K562 (cell line): ENCODE measurements around the gene ZBTB48. TPM values are rescaled to one million over a fixed set of nuclear protein-coding genes. Genes with fewer than 3 reads are reported as not detected.

Source experiments
- ATAC-seq: fragments of 200-7000 bp; cut with Tn5 transposase; 3 replicates; pipeline ENCODE4 v1.9.1; 2020; ENCODE audit warnings: moderate library complexity
- BruUV-seq: library from RNA; stranded (reverse); fragments of 400-500 nt; replicated peaks from 2 replicates; lab custom pipeline; 2021; lab: Mats Ljungman, UMichigan
- CTCF ChIA-PET: fragments of 300-600 bp; formaldehyde crosslinking; extraction: SDS; loops from one replicate; lab custom pipeline; 2021; ENCODE audit warnings: low intra/inter-chr PET ratio; lab: Yijun Ruan, JAX
- POLR2A ChIA-PET: fragments of 300-600, 350-650 bp; sonication (Branson Sonifier 250); formaldehyde crosslinking; extraction: SDS; loops from one replicate; lab custom pipeline; 2021; ENCODE audit warnings: antibody characterized with exemption, inconsistent platforms; lab: Yijun Ruan, JAX
- DNase-seq, 4 experiments: peaks; one replicate each; pipeline versions ENCODE4 v3.0.0 to v3.0.0-alpha.2; 2011 to 2018; ENCODE audit warnings: low spot score in 3 of 4, mixed read lengths in 3 of 4; ENCODE audit errors: extremely low read depth in 1 of 4
- FAIRE-seq: peaks from 2 replicates; lab custom pipeline; 2011; peaks lifted over from hg19 to GRCh38; lab: Jason Lieb, UNC
- H2AFZ ChIP-seq: 2 replicates; pipeline ENCODE4 v1.6.0; 2011; ENCODE audit warnings: low read depth, low read length, control low read depth, inconsistent platforms
- H3K27ac ChIP-seq: fragments of 200-600 bp; 3 replicates; pipeline ENCODE4 v1.8.0; 2011; ENCODE audit warnings: low read depth, mild to moderate bottlenecking, control low read depth, inconsistent platforms, low read length, moderate library complexity, mixed read lengths; ENCODE audit errors: extremely low read depth
- H3K27me3 ChIP-seq, 2 experiments: fragments of 300-600 bp in 1 of 2; 2 replicates in 1 of 2; 3 replicates in 1 of 2; pipeline versions ENCODE4 v1.6.0 to v1.8.0; 2011; ENCODE audit warnings: inconsistent platforms in 2 of 2, low read length in 2 of 2, mild to moderate bottlenecking in 1 of 2, mixed read lengths in 1 of 2, moderate library complexity in 1 of 2; ENCODE audit not compliant: control insufficient read depth in 2 of 2, insufficient read depth in 2 of 2
- H3K36me3 ChIP-seq: fragments of 300-600 bp; 3 replicates; pipeline ENCODE4 v1.8.0; 2011; ENCODE audit warnings: mild to moderate bottlenecking, low read length, inconsistent platforms; ENCODE audit not compliant: control insufficient read depth, insufficient read depth
- H3K4me1 ChIP-seq, 2 experiments: fragments of 200-600 bp in 1 of 2; replicated peaks in 1 of 2; 2 replicates in 1 of 2; 3 replicates in 1 of 2; pipeline versions ENCODE4 v1.5.1 to v1.8.0; 2011; ENCODE audit warnings: inconsistent platforms in 2 of 2, low read length in 2 of 2, mild to moderate bottlenecking in 1 of 2, mixed read lengths in 1 of 2, moderate library complexity in 1 of 2; ENCODE audit not compliant: control insufficient read depth in 2 of 2, insufficient read depth in 2 of 2
- H3K4me2 ChIP-seq: 2 replicates; pipeline ENCODE4 v1.6.1; 2011; ENCODE audit warnings: low read length, control low read depth, inconsistent platforms, mixed read lengths; ENCODE audit not compliant: insufficient read depth
- H3K4me3 ChIP-seq: fragments of 200-600 bp; sonication (generic), shearing (Covaris generic); 2 replicates; pipeline ENCODE4 v1.5.1; 2016; ENCODE audit warnings: control low read depth, inconsistent platforms
- H3K79me2 ChIP-seq: fragments of 200-600 bp; 3 replicates; pipeline ENCODE4 v1.8.0; 2011; ENCODE audit warnings: low read length, inconsistent platforms; ENCODE audit not compliant: control insufficient read depth, insufficient read depth
- H3K9ac ChIP-seq, 2 experiments: 2 replicates each; pipeline versions ENCODE4 v1.6.0 to v1.6.1; 2011; ENCODE audit warnings: low read depth in 2 of 2, low read length in 2 of 2, control low read depth in 1 of 2, inconsistent platforms in 1 of 2, mild to moderate bottlenecking in 1 of 2, mixed read lengths in 1 of 2; ENCODE audit not compliant: insufficient read depth in 1 of 2
- H3K9me1 ChIP-seq: one replicate; pipeline ENCODE4 v1.6.0; 2011; ENCODE audit warnings: inconsistent platforms, mild to moderate bottlenecking, low read length, moderate library complexity; ENCODE audit not compliant: control insufficient read depth, insufficient read depth
- H3K9me3 ChIP-seq: replicated peaks from 2 replicates; pipeline ENCODE4 v1.5.1; 2011; ENCODE audit warnings: low read depth, low read length, inconsistent platforms; ENCODE audit not compliant: control insufficient read depth, insufficient read depth
- H4K20me1 ChIP-seq: replicated peaks from 2 replicates; pipeline ENCODE4 v1.6.1; 2011; ENCODE audit warnings: low read length, inconsistent platforms, mixed read lengths; ENCODE audit not compliant: control insufficient read depth, insufficient read depth
- KLF10 ChIP-seq: fragments of 250-450 bp; sonication (Bioruptor Pico); IDR thresholded peaks from 2 replicates; pipeline ENCODE4 v1.6.1; 2021; ENCODE audit warnings: matching md5 sums
- NFRKB ChIP-seq: fragments of 450-650 bp; IDR thresholded peaks from 2 replicates; pipeline ENCODE4 v1.6.1; 2016; ENCODE audit warnings: low read depth
- PML ChIP-seq: IDR thresholded peaks from 2 replicates; pipeline ENCODE4 v1.6.1; 2012; ENCODE audit warnings: low read length, inconsistent platforms
- POLR2G ChIP-seq: fragments of 200-400 bp; formaldehyde crosslinking; IDR thresholded peaks from 2 replicates; pipeline ENCODE4 v1.6.1; 2017; ENCODE audit warnings: low read depth, mild to moderate bottlenecking, antibody characterized with exemption, low read length, moderate library complexity
- RBFOX2 ChIP-seq: fragments of 200-400 bp; formaldehyde crosslinking; IDR thresholded peaks from 2 replicates; pipeline ENCODE4 v1.6.1; 2017; ENCODE audit warnings: low read depth, mild to moderate bottlenecking, low read length, moderate library complexity
- RUNX1 ChIP-seq: sonication (generic); IDR thresholded peaks from 2 replicates; pipeline ENCODE4 v1.6.1; 2016; ENCODE audit warnings: antibody characterized with exemption, low read depth
- SMAD3 ChIP-seq: fragments of 450-650 bp; formaldehyde crosslinking; conservative IDR thresholded peaks from 2 replicates; pipeline ENCODE4 v1.4.0; 2020; ENCODE audit warnings: mild to moderate bottlenecking
- ZBTB8A ChIP-seq: fragments of 450-650 bp; IDR thresholded peaks from 2 replicates; pipeline ENCODE4 v1.6.1; 2018; ENCODE audit warnings: mild to moderate bottlenecking, moderate library complexity; ENCODE audit not compliant: partially characterized antibody
- ZNF311 ChIP-seq: fragments of 250-450 bp; sonication (Bioruptor Pico); IDR thresholded peaks from 2 replicates; pipeline ENCODE4 v1.4.0; 2020; ENCODE audit warnings: mild to moderate bottlenecking, moderate library complexity
- ZNF384 ChIP-seq: IDR thresholded peaks from 2 replicates; pipeline ENCODE4 v1.6.1; 2012; ENCODE audit warnings: low read depth, low read length, improper control_type of control experiment
- ZNF445 ChIP-seq: fragments of 250-450 bp; sonication (Bioruptor Pico); IDR thresholded peaks from 2 replicates; pipeline ENCODE4 v1.4.0; 2020; ENCODE audit warnings: low read depth, mild to moderate bottlenecking, moderate library complexity
- ZSCAN29 ChIP-seq: fragments of 450-650 bp; IDR thresholded peaks from 2 replicates; pipeline ENCODE4 v1.6.1; 2017
- WGBS: fragments of 100-300 bp; shearing (Covaris generic); methylation state at CpG from one replicate; pipeline ENCODE4 v1.1.6; 2016; ENCODE audit warnings: low coverage, mixed read lengths; ENCODE audit not compliant: insufficient coverage; ENCODE audit errors: missing lambda C conversion rate; 5-methylcytosine and 5-hydroxymethylcytosine counted together
- in situ Hi-C: fragments of 300-500 bp; cut with MboI; formaldehyde crosslinking; loops from 4 replicates; pipeline ENCODE4 v1.15.0; 2018; ENCODE audit warnings: inconsistent platforms, mixed read lengths
- intact Hi-C: fragments of 100-400 bp; cut with micrococcal nuclease; formaldehyde crosslinking; loops from 2 replicates; pipeline ENCODE4 v1.14.2; 2022
- polyA plus RNA-seq, 8 experiments: library from polyadenylated mRNA; depleted of rRNA in 4 of 8; stranded (reverse) in 5 of 8; unstranded in 3 of 8; fragments of >200 nt; fragmentation: Nextera tagmentation in 2 of 8; fragmentation: Illumina TruSeq in 1 of 8; extraction: Ambion mirVana in 2 of 8; extraction: Trizol in 1 of 8; gene quantifications; 2 replicates each; pipeline versions ENCODE4 v1.2.1 to v1.2.3, GENCODE V29; 2011 to 2014; ENCODE audit warnings: inconsistent platforms in 1 of 8, missing spikeins in 1 of 8
- total RNA-seq, 7 experiments: library from RNA; depleted of rRNA in 6 of 7; stranded (reverse); fragments of >200 nt in 6 of 7; fragmentation: Illumina TruSeq in 2 of 7; extraction: Trizol in 2 of 7; gene quantifications; 2 replicates each; pipeline versions ENCODE4 v1.2.1 to v1.2.3, GENCODE V29; 2011 to 2021; ENCODE audit warnings: low replicate concordance in 1 of 7
- TF ChIP-seq, protein P1 (sequence below): fragments of 250-450 bp; sonication (Bioruptor Pico); IDR thresholded peaks from 2 replicates; pipeline ENCODE4 v1.9.0; 2021; ENCODE audit warnings: mild to moderate bottlenecking, inconsistent platforms

The ZBTB48 gene
- total and polyA plus RNA-seq, 9 of the 15 experiments (the other 6 are each of a cell fraction or from before 2014, with no cell fraction given) = 1.9 to 66.9 (median 29.5) TPM

DNA sequence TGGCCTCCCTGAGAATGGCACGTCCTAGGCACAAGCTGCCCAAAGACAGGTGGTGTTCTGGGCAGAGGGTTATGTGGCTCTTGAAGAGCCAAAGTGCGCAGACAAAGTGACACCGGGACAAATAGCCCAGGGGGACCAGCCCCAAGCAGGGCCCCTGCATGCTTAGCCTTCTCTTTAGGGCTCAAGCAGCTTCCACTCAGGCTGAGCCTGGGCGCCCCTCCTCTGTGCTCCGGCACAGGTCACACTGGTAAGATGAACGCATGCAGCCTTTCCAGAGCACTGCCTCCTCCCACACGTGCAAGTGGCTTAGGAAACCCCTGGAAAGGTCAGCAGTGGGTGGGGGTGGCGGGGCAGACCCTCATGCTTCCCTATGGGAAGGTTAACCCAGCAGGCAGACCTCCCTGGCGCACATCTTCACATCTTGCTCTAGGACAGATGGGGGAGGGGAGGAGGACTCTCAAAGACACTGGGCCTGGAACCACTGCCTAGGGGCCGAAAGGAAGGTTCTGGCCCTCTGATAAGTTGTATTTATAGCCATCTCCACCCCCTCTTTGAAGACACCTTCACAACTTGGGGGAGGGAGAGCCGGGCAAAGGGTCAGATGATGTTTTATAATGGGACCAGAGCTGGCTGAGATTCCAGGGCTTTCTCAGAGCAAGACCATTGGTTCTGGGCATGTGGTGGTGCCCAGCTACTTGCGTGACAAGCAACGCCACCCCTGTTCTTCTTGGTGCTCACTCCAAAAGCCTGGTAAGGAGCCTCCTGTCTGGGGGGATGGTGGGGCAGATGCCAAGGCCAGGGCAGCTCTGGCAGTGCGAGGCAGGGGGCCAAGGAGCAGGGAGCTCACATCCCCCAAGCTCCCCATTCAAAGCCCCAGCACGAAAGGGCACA lies 17.3 kb downstream of the ZBTB48 start:
- Histone ChIP-seq H3K4me3 (no peak overlapping the region), H3K27me3 (no peaks in the 10 kb centered on the region), H3K27ac (no peak overlapping the region)
- FAIRE-seq (no peak), ATAC-seq (no peak)
- intact Hi-C loops = no loop called here
- POLR2A ChIA-PET = interaction anchor here (0.6 to 10.7 kb wide), 8 partner anchors 12 to 90 kb away, joined by 3 to 221 read pairs (median 3); partner anchors contain the start of gene ZBTB48
- CTCF ChIA-PET = no interaction called here
- TF ChIP-seq PML (no peak), RUNX1 (no peak), POLR2G (0 out of 2 replicates have a peak, but pooled peaks have one; percentile 12), RBFOX2 (peak; percentile 39; the same call in 1 of the 2 replicates), ZBTB8A (no peak), NFRKB (no peak), KLF10 (no peak), SMAD3 (CRISPR knock-in tag) (no peak), ZNF384 (no peak), ZNF445 (CRISPR knock-in tag) (no peak), ZSCAN29 (no peak), ZNF311 (no peak)
- TF ChIP-seq, protein P1, sequence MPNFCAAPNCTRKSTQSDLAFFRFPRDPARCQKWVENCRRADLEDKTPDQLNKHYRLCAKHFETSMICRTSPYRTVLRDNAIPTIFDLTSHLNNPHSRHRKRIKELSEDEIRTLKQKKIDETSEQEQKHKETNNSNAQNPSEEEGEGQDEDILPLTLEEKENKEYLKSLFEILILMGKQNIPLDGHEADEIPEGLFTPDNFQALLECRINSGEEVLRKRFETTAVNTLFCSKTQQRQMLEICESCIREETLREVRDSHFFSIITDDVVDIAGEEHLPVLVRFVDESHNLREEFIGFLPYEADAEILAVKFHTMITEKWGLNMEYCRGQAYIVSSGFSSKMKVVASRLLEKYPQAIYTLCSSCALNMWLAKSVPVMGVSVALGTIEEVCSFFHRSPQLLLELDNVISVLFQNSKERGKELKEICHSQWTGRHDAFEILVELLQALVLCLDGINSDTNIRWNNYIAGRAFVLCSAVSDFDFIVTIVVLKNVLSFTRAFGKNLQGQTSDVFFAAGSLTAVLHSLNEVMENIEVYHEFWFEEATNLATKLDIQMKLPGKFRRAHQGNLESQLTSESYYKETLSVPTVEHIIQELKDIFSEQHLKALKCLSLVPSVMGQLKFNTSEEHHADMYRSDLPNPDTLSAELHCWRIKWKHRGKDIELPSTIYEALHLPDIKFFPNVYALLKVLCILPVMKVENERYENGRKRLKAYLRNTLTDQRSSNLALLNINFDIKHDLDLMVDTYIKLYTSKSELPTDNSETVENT (CRISPR knock-in tag) = no peak
- TF ChIP-seq, all 486 proteins: peak for 2
- H3K9me1 ChIP-seq = peaks cover 23% of the 10 kb centered on the region
- no peak overlapping the region for H2AFZ ChIP-seq
- H3K4me1 ChIP-seq = peaks cover 23 to 51% of the 10 kb centered on the region in 2 experiments
- H3K9me3 ChIP-seq = no peaks in the 10 kb centered on the region
- H3K36me3 ChIP-seq = peaks cover 85% of the 10 kb centered on the region
- peaks cover 63% of the 10 kb centered on the region for H4K20me1 ChIP-seq
- in situ Hi-C loops = no loop called here
- H3K79me2 ChIP-seq = peaks cover 73% of the 10 kb centered on the region
- H3K9ac ChIP-seq = peak overlapping the region in 1 of 2 experiments; percentile 60; a peak in 2 of 4 replicates
- no peak for DNase-seq
- no TSS peak for BruUV-seq
- 88% methylated on average over 15 of the region's 15 CpGs for WGBS
- no peak overlapping the region for H3K4me2 ChIP-seq
